ENCODE results near the gene NXPE3.
A peak's percentile ranks its signal among the peaks of the same experiment; 100 is the strongest.

Gene NXPE3

GRCh38 chr3:101807888-101808287 is 28.9 kb downstream of the NXPE3 start:
- Histone ChIP-seq H3K36me3 (ENCODE audit: insufficient read depth, low read length) (peaks cover 16% of the 10 kb centered on the region; the same call in 1 of the 2 replicates), H3K27me3 (ENCODE audit: insufficient read depth, low read length, poor library complexity, severe bottlenecking) (no peaks in the 10 kb centered on the region), H3K4me3 (ENCODE audit: low read length, poor library complexity, severe bottlenecking) (no peak overlapping the region), H3K79me2 (ENCODE audit: insufficient read depth, low read length) (no peaks in the 10 kb centered on the region), H3K9me3 (ENCODE audit: insufficient read depth, low read depth, low read length) (no peaks in the 10 kb centered on the region), H3K9ac (ENCODE audit: low read depth, low read length, poor library complexity, severe bottlenecking) (no peak overlapping the region), H3K4me2 (ENCODE audit: low read depth, low read length, poor library complexity, severe bottlenecking) (no peak overlapping the region), H3K9me2 (replicated peaks; ENCODE audit: low read depth, low read length) (no peaks in the 10 kb centered on the region), H4K20me1 (ENCODE audit: insufficient read depth, low read length, poor library complexity, severe bottlenecking) (no peaks in the 10 kb centered on the region), H3F3A (ENCODE audit: low read depth) (no peaks in the 10 kb centered on the region), H3K4me1 (ENCODE audit: insufficient read depth, low read length, poor library complexity, severe bottlenecking) (peaks cover 19% of the 10 kb centered on the region), H2AFZ (ENCODE audit: low read length) (no peak overlapping the region)
- no peak for TF ChIP-seq EZH2phosphoT487 (IDR thresholded peaks at IDR 0.05; ENCODE audit: borderline replicate concordance)
- TF ChIP-seq CTCF (conservative IDR thresholded peaks at IDR 0.05; ENCODE audit: low read length) = no peak

GRCh38 chr3:101809178-101810021 is 30.4 kb downstream of the NXPE3 start:
- Histone ChIP-seq H4K20me1 (ENCODE audit: insufficient read depth, low read length, poor library complexity, severe bottlenecking) (no peaks in the 10 kb centered on the region), H3K4me3 (ENCODE audit: low read length, poor library complexity, severe bottlenecking) (peak overlapping the region; percentile 1), H3K79me2 (ENCODE audit: insufficient read depth, low read length) (no peaks in the 10 kb centered on the region; the same call in 1 of the 2 replicates), H3K4me1 (ENCODE audit: insufficient read depth, low read length, poor library complexity, severe bottlenecking) (peaks cover 23% of the 10 kb centered on the region), H3F3A (ENCODE audit: low read depth) (no peaks in the 10 kb centered on the region), H3K9me3 (ENCODE audit: insufficient read depth, low read depth, low read length) (no peaks in the 10 kb centered on the region), H3K9ac (ENCODE audit: low read depth, low read length, poor library complexity, severe bottlenecking) (peak overlapping the region; percentile 20), H3K36me3 (ENCODE audit: insufficient read depth, low read length) (peaks cover 5% of the 10 kb centered on the region; the same call in 1 of the 2 replicates), H2AFZ (ENCODE audit: low read length) (no peak overlapping the region), H3K4me2 (ENCODE audit: low read depth, low read length, poor library complexity, severe bottlenecking) (peak overlapping the region; percentile 37), H3K27me3 (ENCODE audit: insufficient read depth, low read length, poor library complexity, severe bottlenecking) (no peaks in the 10 kb centered on the region), H3K9me2 (replicated peaks; ENCODE audit: low read depth, low read length) (no peaks in the 10 kb centered on the region)
- TF ChIP-seq CTCF (conservative IDR thresholded peaks at IDR 0.05; ENCODE audit: low read length) (peak; percentile 92), EZH2phosphoT487 (IDR thresholded peaks at IDR 0.05; ENCODE audit: borderline replicate concordance) (no peak)

- Histone ChIP-seq H3K4me1 (ENCODE audit: insufficient read depth, low read length, poor library complexity, severe bottlenecking) (peaks cover 23% of the 10 kb centered on the region), H3K9me3 (ENCODE audit: insufficient read depth, low read depth, low read length) (no peaks in the 10 kb centered on the region), H3K4me3 (ENCODE audit: low read length, poor library complexity, severe bottlenecking) (no peak overlapping the region), H4K20me1 (ENCODE audit: insufficient read depth, low read length, poor library complexity, severe bottlenecking) (no peaks in the 10 kb centered on the region), H3K27me3 (ENCODE audit: insufficient read depth, low read length, poor library complexity, severe bottlenecking) (no peaks in the 10 kb centered on the region), H3K79me2 (ENCODE audit: insufficient read depth, low read length) (no peaks in the 10 kb centered on the region; the same call in 1 of the 2 replicates), H3F3A (ENCODE audit: low read depth) (no peaks in the 10 kb centered on the region), H3K9me2 (replicated peaks; ENCODE audit: low read depth, low read length) (no peaks in the 10 kb centered on the region), H2AFZ (ENCODE audit: low read length) (no peak overlapping the region), H3K9ac (ENCODE audit: low read depth, low read length, poor library complexity, severe bottlenecking) (peak overlapping the region; percentile 20), H3K4me2 (ENCODE audit: low read depth, low read length, poor library complexity, severe bottlenecking) (peak overlapping the region; percentile 37), H3K36me3 (ENCODE audit: insufficient read depth, low read length) (peaks cover 5% of the 10 kb centered on the region; the same call in 1 of the 2 replicates)
- TF ChIP-seq CTCF (conservative IDR thresholded peaks at IDR 0.05; ENCODE audit: low read length) (no peak), EZH2phosphoT487 (IDR thresholded peaks at IDR 0.05; ENCODE audit: borderline replicate concordance) (no peak)
Observed at GRCh38 chr3:101810022-101810418, 31.0 kb downstream of the NXPE3 start.

All from Loucy (cell line).